NCI-H2029 treated with DMSO at 0.1 percent for 48 hours (cell line): ENCODE measurements around the gene ADAMTSL4.
"Not testable (repeated sequence)": the region's sequence is repeated elsewhere in the genome, so short reads cannot be mapped to it uniquely, and the experiment has no call there.

Source experiments
- DNase-seq: peaks from one replicate; lab custom pipeline; 2025; lab: John Stamatoyannopoulos, UW

Gene ADAMTSL4

GRCh38 chr1:150555198-150555970 lies 6.2 kb downstream of the ADAMTSL4 start:
- no peak for DNase-seq

GRCh38 chr1:150555971-150556865 lies 7.0 kb downstream of the ADAMTSL4 start:
- DNase-seq: no peak

GRCh38 chr1:150557065-150557600 lies 7.9 kb downstream of the ADAMTSL4 start:
- DNase-seq: no peak

- DNase-seq: no peak
Observed at GRCh38 chr1:150557813-150558212, 8.6 kb downstream of the ADAMTSL4 start.

GRCh38 chr1:150558303-150558704 lies 9.1 kb downstream of the ADAMTSL4 start:
- DNase-seq: no peak

- DNase-seq: no peak
Observed at GRCh38 chr1:150558761-150559655, 9.8 kb downstream of the ADAMTSL4 start.

- DNase-seq: no peak
Observed at GRCh38 chr1:150559656-150560010, 10.4 kb downstream of the ADAMTSL4 start.

GRCh38 chr1:150560011-150560438 lies 10.8 kb downstream of the ADAMTSL4 start:
- DNase-seq: peak; percentile 33

GRCh38 chr1:150560576-150561253 lies 11.5 kb downstream of the ADAMTSL4 start:
- DNase-seq: peak; percentile 86

- DNase-seq: peak; percentile 86
Observed at GRCh38 chr1:150561254-150561973, 12.2 kb downstream of the ADAMTSL4 start.

- peak; percentile 44 for DNase-seq
Observed at GRCh38 chr1:150561974-150562445, 12.8 kb downstream of the ADAMTSL4 start.

- no peak for DNase-seq
Observed at GRCh38 chr1:150562446-150563339, 13.5 kb downstream of the ADAMTSL4 start.

GRCh38 chr1:150563340-150564038 lies 14.3 kb downstream of the ADAMTSL4 start:
- peak; percentile 32 for DNase-seq

- DNase-seq: no peak
Observed at GRCh38 chr1:150564051-150564991, 15.1 kb downstream of the ADAMTSL4 start.

GRCh38 chr1:150565240-150565991 lies 16.2 kb downstream of the ADAMTSL4 start:
- not testable (repeated sequence) for DNase-seq

GRCh38 chr1:150566589-150567340 lies 17.6 kb downstream of the ADAMTSL4 start:
- DNase-seq: no peak
